ENCODE data around the gene MYL6B. TPM values are rescaled to one million over a fixed set of nuclear protein-coding genes. Genes with fewer than 3 reads are reported as not detected.
A peak's percentile ranks its signal among the peaks of the same experiment; 100 is the strongest.

MYL6B gene
- total RNA-seq (10 to 100 TPM; 39.8 to 61.9 (median 49.9) TPM), polyA plus RNA-seq (10 to 100 TPM; 31.9 to 64.0 TPM)
- long read RNA-seq, donor 1, partial matches to known transcripts: 1 of 11 reads
- long read RNA-seq, donor 1, other reads (novel, unspliced or antisense): 7 of 11 reads
- long read RNA-seq, donor 2, partial matches to known transcripts: 1 of 10 reads
- long read RNA-seq, donor 2, other reads (novel, unspliced or antisense): 9 of 10 reads
- long read RNA-seq, donor 3, partial matches to known transcripts: 1 of 3 reads
- long read RNA-seq, donor 3, other reads (novel, unspliced or antisense): 2 of 3 reads

DNA sequence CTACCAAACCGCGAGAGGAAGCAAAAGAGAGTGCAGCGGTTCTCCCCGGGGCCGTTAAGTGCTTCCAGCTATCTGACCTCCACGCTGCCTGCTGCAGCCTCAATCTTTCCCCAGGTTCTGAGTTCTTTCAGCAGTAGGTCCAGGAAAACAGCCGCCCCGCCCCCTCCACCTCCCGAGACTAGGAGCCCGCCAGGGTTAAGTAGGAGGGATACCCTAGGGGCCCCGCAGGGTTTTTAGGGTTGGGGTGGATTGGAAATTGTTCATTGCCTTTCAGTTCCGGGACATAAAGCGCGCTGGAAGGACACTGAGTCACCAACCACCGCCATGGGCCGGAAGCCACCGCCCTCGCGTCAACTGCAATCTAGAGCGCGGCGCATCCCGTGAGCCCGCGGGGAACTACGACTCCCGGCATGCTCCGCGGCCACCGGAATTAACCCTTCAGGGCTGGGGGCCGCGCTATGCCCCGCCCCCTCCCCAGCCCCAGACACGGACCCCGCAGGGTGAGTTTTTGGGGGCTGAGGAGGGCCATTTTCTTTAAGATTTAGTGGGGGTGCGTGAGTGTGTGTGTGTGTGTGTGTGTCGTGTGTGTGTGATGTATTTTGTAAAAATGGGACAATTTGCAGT is at the start of gene MYL6B:
TSS of gene MYL6B (plus strand) at position 456 of the 624 bp plus-strand sequence. CDS start 1,332 bp downstream, outside the sequence.
- intact Hi-C loops (cut with DNase I): loop anchor here in 1 of 10 donors (2.0 kb wide), 1 partner anchor 37 kb away; the partner anchor contains the start of gene SMARCC2
- peak; percentile 93 to 94 for DNase-seq
- Histone ChIP-seq H3K9me3 (no peaks in the 10 kb centered on the region), H3K4me1 (peaks cover 3 to 41% (median 35%) of the 10 kb centered on the region in 9 donors), H3K27ac (peak within 1 kb of the TSS; percentile 89 to 97 (median 93)), H3K4me3 (peak within 1 kb of the TSS; percentile 38 to 85 (median 69)), H3K36me3 (peaks cover 0 to 16% (median 0%) of the 10 kb centered on the region in 9 donors), H3K27me3 (no peaks in the 10 kb centered on the region)
- TF ChIP-seq, protein P1, sequence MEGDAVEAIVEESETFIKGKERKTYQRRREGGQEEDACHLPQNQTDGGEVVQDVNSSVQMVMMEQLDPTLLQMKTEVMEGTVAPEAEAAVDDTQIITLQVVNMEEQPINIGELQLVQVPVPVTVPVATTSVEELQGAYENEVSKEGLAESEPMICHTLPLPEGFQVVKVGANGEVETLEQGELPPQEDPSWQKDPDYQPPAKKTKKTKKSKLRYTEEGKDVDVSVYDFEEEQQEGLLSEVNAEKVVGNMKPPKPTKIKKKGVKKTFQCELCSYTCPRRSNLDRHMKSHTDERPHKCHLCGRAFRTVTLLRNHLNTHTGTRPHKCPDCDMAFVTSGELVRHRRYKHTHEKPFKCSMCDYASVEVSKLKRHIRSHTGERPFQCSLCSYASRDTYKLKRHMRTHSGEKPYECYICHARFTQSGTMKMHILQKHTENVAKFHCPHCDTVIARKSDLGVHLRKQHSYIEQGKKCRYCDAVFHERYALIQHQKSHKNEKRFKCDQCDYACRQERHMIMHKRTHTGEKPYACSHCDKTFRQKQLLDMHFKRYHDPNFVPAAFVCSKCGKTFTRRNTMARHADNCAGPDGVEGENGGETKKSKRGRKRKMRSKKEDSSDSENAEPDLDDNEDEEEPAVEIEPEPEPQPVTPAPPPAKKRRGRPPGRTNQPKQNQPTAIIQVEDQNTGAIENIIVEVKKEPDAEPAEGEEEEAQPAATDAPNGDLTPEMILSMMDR (IDR thresholded peaks at IDR 0.05): no peak
- ATAC-seq: peak; percentile 93 to 98 (median 96)
- 0% methylated on average over 37 of the region's 37 CpGs for WGBS, 2 donors

DNA sequence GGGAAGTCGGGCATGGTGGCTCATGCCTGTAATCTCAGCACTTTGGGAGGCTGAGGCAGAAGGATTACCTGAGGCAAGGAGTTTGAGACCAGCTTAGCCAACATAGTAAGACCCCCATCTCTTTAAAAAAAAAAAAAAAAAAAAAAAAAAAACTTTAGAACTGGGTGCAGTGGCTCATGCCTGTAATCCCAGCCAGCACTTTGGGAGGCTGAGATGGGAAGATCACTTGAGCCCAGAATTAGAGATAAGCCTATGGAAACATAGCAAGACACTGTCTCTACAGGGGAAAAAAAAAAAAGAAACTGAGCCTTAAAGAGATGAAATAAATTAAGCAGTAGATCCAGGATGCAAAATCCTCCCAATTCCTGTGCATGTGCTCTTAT is 49.7 kb upstream of the MYL6B start:
- TF ChIP-seq, protein P1 (IDR thresholded peaks at IDR 0.05): no peak
- H3K4me3 ChIP-seq: no peak overlapping the region

DNA sequence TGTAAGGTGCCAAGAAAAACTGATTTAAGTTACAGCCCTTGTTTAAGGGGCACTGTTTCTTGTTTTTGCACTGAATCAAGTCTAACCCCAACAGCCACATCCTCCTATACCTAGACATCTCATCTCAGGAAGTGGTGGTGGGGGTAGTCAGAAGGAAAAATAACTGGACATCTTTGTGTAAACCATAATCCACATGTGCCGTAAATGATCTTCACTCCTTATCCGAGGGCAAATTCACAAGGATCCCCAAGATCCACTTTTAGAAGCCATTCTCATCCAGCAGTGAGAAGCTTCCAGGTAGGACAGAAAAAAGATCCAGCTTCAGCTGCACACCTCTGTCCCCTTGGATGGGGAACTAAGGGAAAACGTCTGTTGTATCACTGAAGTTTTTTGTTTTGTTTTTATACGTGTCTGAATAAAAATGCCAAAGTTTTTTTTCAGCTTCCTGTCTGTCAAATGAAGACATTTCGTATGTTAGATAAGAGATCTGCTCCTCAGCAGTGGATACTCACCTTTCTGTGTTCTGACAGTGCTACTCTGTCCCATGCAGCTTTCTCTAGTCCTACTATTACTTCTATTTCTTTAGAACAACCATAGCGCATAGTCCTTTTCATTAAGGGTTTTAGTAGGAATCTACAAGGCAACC is 49.2 kb upstream of the MYL6B start:
- H3K27ac ChIP-seq: peak overlapping the region in 7 of 10 donors; percentile 83 to 93 (median 87)
- 52 to 61% methylated on average over 6 of the region's 6 CpGs for WGBS, 2 donors

More for the DNA sequence above, 49.7 kb upstream of the MYL6B start:
- peaks cover 0 to 20% (median 13%) of the 10 kb centered on the region in 9 donors for H3K36me3 ChIP-seq
- H3K9me3 ChIP-seq: no peaks in the 10 kb centered on the region
- 70 to 81% methylated on average over 1 of the region's 1 CpG for WGBS, 2 donors
- DNase-seq (no peak), ATAC-seq (no peak)
- no peaks in the 10 kb centered on the region for H3K27me3 ChIP-seq
- peak overlapping the region in 1 of 10 donors; percentile 93 for H3K27ac ChIP-seq
- H3K4me1 ChIP-seq: peaks cover 9 to 30% (median 25%) of the 10 kb centered on the region in 9 donors
- intact Hi-C loops (cut with DNase I): loop anchor here in 3 of 10 donors (5.0 to 10.0 kb wide), 3 partner anchors 55 to 108 kb away; partner anchors contain the start of genes RPS26 (in 2 of the 3) and SUOX (in 1 of the 3)

More for the DNA sequence above, 49.2 kb upstream of the MYL6B start:
- peaks cover 9 to 30% (median 25%) of the 10 kb centered on the region in 9 donors for H3K4me1 ChIP-seq
- peaks cover 0 to 25% (median 18%) of the 10 kb centered on the region in 9 donors for H3K36me3 ChIP-seq
- H3K4me3 ChIP-seq: peak overlapping the region in 9 of 10 donors; percentile 63 to 97 (median 87)
- no peaks in the 10 kb centered on the region for H3K9me3 ChIP-seq
- H3K27me3 ChIP-seq: no peaks in the 10 kb centered on the region
- intact Hi-C loops (cut with DNase I): loop anchor here in 3 of 10 donors (5.0 to 10.0 kb wide), 3 partner anchors 56 to 108 kb away; partner anchors contain the start of genes RPS26 (in 2 of the 3) and SUOX (in 1 of the 3)
- DNase-seq: no peak
- no peak for ATAC-seq
- TF ChIP-seq, protein P1 (IDR thresholded peaks at IDR 0.05): no peak

All from heart right ventricle (tissue), 16 donors.